CD4-positive, alpha-beta T cell treated with Interleukin-10 for 1 hour (primary cell): Measurements from ENCODE around the gene ILKAP.

Source experiments
- DNase-seq: peaks from one replicate; pipeline ENCODE4 v3.0.0-alpha.2; 2020

ILKAP gene

DNA sequence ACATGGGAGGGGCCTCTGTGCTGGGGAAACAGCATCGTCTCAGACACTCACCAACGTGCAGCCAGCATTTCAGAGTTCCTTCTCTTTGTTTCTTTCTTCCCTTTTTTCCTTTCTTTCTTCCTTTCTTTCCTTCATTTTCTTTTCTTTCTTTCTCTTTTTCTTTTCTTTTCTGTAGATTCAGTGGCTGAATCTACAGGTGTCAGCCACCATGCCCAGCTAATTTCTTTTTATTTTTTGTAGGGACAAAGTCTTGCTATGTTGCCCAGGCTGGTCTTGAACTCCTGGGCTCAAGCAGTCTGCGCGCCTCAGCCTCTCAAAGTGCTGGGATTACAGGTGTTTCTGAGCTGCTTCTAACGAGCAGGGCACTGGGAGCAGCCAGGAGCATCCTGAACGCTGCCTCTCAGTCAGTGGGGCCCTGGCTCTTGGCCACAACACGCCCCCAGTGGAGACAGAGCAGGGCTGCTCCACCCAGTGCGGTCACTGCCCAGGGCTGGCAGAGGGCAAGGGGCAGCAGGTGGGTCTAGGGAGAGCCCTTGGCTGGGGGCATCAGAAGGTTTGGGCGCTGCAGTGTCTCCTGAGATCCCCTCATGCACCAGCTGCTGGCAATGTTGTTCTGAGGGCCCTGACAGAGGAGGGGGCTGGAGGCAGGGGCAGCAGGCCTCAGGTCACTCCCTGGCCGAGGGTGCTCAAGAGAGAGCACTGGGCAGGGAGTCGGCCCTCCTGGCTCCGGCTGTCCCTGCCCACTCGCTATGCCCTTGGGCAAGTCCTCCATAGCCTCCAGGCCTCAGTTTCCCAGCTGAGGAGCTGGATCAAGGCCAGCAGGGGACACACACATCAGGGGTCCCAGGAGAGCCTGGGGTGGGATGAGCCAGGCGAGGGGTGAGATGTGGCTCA, 69.7 kb downstream of the ILKAP start:
- DNase-seq, result no peak

DNA sequence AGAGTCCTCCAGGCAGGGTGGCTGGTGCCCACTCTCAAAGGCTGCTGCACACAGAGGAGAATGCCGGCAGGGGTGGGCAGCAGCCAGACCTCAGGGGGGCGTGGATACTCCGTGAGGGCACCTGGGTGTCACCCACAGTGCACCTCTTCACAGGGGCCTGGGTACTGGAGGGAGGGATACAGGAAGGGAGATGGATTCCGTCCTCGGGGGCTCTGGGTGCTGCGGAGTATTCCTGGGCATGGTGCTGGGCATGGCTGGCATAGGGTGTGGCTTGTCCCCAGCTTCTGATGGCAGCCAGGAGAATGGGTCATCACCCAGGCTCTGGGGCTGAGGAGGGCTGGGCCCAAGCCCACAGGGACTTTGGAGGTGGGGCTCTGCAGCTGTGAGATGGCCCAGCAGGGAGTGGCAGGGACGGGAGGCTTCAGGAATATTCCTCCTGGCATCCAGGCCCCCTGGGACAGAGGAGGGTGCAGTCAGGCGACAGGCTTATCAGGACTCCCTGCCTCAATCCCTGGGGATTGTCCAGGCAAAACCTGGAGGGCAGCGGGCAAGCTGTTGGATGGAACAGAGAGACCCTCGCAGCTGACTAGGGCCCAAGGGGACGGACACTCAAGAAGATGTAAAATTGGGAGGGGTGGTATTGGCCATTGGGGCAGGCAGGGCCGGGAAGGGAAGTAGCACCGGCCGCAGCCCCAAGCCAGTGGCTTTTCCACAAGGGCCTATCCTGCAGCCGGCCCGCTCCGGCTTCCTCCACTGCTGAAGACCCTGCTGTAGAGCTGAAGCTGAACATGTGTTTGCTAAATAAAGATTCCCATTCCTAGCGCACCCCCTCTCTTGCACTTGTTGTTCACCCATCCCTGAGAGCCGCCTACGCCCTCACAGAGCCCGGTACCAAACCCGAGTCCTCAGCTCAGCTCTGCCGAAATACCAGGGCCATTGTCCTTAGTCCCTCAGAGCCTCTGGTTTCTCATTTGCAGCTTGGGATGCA, 70.7 kb downstream of the ILKAP start:
- DNase-seq, result no peak

DNA sequence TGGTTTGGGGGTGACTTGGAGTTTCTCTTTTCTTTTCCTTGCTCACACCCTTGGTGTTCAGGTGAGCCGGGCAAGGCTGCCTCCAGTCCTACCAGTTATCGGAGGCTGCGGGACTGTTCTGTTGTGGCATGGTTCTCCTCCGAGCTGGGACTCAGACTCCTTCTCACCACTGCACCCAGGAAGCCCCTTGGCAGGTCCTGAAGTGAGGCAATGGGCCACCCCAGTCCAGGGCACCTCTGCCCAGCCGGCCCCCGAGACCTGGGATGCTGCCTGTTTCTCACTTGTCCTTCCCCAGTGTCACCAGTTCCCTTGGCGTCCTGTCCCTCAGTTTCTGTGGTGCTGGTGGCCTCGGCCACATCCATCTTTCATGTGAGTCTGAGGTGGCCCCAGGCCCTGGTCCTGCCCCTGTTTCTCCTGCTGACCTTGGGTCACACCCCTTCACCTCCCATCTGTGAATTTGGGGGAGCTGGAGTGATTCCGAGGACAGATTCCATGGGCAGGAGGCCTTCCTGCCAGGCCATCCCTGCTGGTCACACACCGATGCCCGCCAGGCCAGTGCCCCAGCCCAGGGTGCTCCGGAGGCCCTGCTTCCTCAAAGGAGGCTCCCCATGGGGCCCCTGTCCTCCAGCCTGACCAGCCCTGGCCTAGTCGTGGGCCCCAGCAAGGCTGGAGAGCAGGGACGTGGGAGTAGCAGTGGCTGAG, 71.6 kb downstream of the ILKAP start:
- no peak for DNase-seq

DNA sequence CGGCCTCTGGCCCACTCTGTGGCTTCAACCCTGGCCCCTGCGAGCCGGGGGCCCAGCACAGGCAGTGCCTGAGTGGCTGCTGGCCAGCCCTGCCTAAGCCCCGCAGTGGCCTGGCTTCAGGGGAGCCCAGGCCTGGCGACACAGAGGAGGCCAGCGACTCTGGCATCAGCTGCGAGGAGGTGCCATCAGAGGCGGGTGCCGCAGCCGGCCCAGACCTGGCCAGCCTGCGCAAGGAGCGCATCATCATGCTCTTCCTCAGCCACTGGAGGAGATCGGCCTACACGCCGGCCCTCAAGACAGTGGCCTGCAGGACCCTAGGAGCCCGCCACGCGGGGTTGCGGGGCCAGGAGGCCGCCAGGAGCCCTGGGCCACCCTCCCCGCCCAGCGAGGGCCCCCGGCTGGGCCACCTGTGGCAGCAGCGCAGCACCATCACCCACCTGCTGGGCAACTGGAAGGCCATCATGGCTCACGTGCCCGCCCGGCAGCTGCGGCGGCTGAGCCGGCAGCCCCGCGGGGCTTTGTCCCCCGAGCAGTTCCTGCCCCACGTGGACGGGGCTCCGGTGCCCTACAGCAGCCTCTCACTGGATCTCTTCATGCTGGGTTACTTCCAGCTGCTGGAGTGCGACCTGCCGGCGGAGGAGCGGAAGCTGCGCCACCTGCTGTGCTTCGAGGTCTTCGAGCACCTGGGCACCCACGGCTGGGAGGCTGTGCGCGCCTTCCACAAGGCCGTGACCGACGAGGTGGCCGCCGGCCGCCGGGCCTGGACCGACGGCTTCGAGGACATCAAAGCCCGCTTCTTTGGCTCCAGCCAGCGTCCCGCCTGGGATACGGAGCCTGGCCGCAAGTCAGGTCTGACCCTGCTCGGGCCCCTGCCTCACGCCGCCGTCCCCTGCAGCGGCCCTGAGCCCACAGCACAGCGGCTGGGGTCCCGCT, 72.5 kb downstream of the ILKAP start:
- no peak for DNase-seq

DNA sequence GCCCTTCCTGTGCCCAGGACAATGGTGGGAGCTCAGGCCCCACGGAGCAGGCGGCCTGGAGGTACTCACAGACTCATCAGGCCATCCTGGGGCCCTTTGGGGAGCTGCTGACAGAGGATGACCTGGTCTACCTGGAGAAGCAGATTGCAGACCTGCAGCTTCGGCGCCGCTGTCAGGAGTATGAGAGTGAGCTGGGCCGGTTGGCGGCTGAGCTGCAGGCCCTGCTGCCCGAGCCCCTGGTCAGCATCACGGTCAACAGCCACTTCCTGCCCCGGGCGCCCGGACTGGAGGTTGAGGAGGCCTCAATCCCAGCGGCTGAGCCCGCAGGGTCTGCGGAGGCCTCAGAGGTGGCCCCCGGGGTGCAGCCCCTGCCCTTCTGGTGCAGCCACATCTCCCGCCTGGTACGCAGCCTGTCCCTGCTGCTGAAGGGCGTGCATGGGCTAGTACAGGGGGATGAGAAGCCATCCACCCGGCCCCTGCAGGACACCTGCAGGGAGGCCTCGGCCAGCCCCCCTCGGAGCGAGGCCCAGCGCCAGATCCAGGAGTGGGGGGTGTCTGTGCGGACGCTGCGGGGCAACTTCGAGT, 73.3 kb downstream of the ILKAP start:
- no peak for DNase-seq

DNA sequence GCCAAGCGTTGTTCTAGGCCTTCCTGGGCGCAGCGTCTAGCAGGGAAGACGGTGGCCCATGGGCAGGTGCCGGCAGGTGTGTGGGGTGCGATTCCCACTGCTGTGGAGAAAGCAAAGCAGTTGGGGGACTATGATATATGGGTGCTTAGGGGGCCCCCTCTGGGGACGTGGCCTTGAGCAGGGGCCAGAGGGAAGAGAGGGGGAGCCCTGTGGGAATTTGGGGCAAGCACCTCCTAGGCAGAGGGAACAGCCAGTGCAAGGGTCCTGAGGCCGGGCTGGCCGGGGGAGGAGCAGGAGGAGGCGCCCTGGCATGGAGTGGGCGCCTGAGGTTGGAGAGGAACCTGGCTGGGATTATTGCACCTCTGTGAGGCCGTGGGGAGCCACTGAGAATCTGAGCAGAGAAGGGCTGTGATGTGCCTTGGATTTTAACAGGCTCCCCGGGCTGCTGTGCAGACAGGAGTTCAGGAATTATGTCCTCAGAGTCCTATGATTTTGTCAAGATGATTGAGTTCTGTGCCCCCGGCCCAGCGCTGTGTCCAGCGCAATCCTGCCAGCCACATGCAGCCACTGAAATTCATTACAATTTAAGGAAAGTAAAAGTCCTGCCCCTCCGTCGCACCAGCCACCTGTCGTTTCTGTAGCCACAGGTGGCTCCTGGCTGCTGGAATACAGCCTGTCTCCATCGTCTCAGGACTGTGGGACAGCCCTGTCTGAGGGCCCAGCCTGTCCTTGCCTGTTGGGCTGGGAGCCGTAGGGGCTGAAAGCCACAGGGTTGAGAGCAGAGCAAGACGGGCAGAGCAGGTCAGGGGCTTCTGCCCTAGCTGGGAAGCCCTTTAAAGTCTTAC, 74.1 kb downstream of the ILKAP start:
- DNase-seq, result no peak

DNA sequence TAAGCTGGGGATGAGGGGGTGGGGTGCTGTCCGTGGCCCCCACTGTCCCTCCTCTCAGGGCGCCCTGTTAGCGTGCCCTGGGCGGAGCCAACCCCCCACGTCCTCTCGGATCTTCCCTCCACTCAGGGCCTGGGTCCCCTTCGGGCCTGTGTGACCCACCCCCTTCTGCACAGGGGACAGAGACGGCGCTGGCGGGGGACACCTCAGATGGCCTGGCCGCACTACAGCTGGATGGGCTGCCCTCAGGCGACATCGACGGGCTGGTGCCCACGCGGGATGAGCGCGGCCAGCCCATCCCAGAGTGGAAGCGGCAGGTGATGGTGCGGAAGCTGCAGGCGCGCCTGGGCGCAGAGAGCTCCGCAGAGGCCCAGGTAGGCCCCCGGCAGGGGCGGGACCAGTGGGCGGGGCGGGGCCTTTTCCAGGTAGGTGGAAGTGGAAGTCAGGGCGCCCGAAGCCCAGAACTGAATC, 74.9 kb downstream of the ILKAP start:
- DNase-seq, result no peak

DNA sequence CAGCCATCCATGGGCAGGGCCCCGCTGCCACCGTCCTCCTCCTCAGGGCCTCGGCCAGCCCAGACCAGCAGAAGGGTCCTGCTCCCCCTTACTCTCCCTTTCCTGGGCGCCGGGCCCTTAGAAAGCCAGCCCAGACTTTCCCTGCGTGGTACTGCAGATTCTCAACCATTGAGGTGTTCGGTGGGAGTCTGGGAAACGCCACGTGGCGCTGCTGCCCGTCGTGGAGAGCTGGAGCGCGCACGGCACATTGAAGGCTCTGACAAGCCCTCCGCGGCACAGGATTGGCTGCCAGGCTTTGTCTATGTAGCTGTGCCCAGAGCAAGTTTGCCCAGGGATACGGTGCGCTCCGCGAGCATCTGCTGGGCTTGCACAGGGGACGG, 75.4 kb downstream of the ILKAP start:
- no peak for DNase-seq

DNA sequence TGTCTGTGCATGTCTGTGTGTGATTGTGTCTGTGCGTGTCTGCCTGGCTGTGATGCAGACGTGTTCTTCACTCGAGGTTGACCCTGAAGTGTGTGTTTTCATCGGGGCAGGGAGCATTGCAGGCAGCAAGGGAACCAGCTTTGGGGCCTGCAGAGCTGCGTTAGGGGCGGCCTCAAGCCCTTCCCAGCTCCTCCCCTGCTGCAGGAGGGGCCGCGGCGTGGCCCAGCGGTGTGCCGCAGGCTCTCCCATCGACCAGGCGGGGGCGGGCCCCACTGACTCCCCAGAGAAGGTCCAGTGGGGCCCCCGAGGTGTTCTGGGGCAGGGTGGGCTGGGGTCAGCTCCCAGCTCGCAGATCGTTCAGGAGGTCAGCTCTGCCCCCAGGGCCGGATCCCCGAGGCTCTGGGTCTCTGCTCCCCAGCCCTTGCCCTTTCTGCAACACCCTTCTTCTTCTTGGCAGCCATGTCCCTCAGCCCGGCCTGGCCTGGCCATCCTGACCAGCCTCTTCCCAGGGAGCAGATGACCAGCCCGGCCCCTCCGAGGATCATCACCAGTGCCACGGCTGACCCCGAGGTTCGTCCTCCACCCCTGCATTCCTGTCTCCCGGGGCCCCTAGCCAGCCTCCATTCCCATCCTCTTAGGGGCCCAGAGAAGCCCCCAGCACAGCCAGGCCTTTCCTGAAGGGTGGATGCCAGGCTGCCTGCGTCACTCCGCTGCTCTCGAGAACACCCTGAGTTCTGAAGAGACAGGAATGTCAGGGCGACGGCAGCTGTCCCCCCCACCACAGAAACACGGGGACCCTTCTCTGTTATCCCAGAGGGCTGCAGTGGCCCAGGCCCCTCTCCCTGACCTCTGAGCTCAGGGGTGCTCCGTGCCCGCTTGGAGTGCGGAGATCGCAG, 76.1 kb downstream of the ILKAP start:
- no peak for DNase-seq

DNA sequence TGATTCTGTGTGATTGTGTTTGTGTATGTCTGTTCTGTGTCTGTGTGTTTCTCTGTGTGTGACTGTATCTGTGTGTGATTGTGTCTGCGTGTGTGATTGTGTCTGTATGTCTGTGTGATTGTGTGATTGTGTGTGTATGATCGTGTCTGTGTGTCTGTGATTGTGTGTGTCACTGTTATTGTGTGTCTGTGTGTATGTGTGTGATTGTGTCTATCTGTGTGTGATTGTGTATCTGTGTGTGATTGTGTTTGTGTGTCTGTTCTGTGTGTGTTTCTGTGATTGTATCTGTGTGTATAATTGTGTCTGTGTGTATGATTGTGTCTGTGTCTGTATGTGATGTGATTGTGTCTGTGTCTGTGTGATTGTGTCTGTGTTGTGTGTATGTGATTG, 76.7 kb downstream of the ILKAP start:
- DNase-seq, result no peak

DNA sequence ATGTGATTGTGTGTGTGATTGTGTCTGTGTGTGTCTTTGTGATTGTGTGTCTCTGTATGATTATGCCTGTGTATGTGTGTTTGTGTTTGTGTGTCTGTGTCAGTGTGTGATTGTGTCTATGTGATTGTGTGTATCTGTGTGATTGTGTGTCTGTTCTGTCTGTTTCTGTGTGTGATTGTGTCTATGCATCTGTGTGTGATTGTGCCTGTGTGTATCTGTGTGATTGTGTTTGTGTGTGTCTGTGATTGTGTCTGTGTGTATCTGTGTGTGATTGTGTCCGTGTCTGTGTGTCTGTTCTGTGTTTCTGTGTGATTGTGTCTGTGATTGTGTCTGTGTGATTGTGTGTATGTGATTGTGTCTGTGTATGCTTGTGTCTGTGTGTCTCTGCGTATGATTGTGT, 77.2 kb downstream of the ILKAP start:
- no peak for DNase-seq

DNA sequence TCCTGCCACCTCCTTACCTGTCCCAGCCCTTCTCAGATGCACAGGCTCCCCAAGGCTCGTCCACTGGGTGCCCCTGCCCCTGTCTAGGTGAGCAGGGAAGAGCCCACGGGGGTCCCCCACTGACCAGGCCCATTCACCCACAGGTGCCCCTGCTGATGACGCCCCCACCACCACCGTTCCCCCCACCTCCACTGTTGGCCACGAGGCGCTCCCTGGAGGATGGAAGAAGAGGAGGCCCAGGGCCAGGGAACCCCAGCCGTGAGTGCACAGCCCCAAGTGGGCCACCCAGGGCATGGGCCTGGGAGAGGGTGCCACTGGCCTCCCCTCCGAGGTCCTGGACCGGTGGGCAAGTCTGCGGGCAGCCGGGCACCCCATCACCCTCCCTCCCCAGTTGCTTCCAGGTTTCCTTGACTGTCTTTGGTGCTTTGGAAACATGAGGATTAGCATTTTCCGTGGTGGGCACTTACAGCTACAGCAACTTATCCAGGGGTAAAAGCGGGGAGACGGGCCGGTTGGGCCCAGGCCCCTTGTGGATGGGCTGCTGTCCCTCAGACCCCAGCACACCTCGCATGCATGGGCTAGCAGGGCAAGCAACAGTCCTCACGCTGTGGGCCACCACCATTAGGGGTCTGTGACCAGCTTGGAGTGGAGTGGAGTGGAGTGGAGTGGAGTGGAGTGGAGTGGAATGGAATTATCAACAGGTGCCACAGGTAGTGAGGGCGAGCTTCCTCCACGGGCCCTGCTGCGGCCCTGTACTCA, 78.2 kb downstream of the ILKAP start:
- no peak for DNase-seq

DNA sequence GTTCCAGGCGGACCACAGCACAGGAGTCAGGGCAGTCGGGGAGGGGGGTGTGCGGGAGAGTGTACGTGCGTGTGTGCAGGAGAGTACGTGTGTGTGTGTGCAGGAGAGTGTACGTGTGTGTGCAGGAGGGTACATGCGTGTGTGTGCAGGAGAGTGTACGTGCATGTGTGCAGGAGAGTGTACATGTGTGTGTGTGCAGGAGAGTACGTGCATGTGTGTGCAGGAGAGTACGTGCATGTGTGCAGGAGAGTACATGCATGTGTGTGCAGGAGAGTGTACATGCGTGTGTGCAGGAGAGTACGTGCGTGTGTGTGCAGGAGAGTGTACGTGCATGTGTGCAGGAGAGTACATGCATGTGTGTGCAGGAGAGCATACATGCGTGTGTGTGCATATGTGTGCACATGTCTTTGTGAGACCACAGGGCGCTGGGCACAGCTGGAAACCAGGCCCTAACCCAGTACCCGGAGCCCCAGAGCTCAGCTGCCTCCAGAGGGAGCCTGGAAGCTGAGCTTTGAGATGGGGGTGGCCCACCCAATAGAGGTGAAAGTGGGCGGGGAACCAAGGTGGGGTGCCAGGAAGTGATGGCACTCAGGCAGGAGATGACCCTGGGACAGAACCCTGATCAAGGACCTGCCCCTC, 78.9 kb downstream of the ILKAP start:
- no peak for DNase-seq

DNA sequence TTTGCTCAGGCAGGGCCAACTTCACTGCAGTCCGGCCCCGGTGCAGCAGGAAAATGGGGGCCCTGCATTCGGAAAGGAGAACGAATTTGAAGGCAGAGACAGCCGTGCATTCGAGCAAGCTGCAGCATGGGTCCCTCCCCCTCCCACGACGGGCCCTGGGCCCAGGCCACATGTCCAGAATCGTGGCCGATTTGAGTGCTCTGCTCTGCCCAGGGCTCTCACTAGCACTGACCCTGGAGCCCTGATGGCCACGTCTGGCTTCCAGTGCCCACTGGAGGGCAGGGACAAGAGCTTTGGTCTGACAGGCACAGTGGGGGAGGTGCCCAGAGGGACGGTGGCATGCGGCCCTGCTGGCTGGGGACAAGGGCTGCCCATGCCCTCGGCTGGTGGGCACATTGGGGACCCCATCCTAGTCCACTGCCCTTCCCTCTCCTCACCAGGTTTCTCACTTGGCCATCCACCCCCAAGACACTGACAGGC, 79.5 kb downstream of the ILKAP start:
- no peak for DNase-seq

DNA sequence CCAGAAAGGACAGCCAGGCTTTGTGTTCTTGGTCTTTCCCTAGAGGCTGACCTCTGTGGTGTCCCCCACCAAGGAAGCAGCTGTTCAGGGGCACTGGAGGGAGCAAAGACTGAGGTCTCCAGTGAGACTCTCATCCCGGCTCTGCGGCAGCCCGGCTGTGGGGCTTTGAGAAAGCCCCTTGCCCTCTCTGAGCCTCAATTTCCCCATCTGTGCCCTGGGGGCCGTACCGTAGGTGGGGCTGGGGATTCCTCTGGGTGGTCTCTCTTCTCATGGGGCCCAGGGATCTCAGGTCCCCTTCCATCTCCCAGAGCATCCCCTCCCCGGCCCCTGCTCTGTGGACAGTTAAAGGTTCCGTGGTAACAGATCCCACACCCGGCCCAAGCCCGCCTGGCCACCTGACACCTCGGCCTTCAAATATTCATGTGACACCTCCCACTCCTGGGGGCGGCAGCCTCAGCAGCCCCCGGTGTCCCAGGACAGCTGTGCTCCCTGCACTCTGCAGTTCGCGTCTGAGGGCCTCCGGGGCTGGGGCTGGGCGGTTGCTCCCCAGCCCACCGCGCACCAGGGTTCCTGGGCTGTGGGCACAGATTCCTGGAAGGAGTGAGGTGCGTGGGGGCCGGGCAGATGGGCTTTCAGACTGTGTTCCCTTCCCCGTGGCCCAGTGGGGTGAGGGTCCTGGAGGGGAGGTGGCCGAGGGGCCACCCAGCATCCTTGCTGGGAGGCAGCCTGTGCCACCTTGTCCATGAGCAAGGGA, 80.1 kb downstream of the ILKAP start:
- DNase-seq, result no peak

DNA sequence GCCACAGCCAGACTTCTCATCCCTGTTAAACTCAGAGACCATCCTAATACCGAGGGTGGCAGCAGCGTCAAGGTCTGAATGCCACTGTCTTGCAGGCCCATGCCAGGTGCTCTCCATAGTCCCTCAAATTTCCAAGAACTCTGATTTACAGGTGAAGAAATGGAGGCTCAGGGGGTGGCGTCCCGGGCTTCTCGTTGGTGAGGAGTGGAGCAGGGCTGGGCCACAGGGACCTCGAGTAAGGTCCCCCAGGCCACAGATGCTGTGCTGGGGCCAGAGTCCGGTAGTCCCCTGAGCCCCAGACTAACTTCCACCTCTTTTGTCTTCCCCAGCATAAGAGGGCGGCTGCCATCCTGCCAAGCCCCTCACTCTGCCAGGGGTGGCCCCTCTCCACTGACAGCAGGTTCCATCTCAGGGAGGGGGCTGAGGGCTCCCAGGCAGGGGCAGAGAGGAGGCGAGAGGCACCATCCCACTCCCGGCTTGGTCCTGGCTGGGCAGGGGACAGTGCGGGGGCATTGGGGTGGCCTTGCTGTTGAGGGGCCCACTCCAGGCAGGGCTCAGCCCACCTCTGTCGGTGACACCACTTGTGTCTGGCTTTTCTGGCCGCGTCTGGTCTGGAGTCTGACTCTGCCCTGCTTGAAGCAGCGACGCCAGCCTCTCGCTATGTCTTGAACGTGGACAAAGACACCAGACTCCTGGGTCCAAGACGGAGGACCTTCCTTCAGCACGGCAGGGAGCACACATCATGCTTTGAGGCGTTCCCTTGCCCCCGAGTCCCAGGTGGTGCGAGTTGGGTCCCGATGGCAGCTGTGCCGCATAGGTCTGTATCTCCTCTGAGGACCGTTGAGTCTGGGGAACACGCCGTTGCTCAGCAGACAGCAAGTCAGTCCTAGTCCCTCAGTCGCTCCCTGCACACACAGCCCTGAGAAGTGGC, 80.9 kb downstream of the ILKAP start:
- DNase-seq, result no peak
